NCI-H146 treated with DMSO at 0.1 percent for 48 hours (cell line): ENCODE measurements around the gene SFMBT2.

Experiments used
- DNase-seq: peaks from one replicate; lab custom pipeline; 2025; ENCODE audit not compliant: unreplicated experiment; lab: John Stamatoyannopoulos, UW

SFMBT2 gene

DNA sequence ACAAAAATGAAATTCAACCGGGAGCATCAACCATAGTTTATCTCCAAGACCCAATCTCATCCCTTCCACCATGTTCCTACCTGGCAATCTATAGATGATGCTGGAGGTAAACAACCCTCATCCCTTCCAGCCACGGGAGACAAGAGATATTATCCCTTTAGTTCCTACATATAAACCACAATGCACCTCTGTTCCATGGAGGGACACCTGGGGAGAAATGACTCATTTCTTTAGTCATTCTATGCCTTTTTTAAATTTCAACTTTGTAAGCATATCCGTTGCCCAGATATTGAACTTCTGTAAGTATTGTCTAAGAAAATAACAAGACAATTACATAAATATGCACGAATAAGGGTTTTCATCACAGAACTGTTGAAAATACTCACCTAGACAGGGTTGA lies 15.5 kb upstream of the SFMBT2 start:
- no peak for DNase-seq

DNA sequence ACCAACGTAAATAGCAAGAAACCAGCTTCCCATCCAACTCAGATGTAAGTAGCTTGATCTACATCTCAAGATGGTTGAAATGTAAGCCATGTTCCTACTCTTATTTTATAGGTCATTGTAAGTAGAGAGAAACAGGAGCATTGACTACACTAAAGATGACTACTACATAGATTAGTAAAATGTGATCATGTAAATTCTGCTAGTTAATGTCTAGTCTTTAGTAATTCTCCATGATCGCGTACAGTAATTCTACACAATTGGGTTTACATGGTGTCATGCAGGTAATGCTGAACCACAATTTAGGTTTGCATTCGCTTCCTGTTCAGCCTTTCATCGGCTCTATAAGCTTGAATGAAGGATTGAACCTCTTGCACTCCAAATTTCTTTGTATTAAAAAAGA lies 14.9 kb upstream of the SFMBT2 start:
- DNase-seq = no peak

GRCh38 chr10:7424919-7425318 lies 14.1 kb upstream of the SFMBT2 start:
- no peak for DNase-seq

DNA sequence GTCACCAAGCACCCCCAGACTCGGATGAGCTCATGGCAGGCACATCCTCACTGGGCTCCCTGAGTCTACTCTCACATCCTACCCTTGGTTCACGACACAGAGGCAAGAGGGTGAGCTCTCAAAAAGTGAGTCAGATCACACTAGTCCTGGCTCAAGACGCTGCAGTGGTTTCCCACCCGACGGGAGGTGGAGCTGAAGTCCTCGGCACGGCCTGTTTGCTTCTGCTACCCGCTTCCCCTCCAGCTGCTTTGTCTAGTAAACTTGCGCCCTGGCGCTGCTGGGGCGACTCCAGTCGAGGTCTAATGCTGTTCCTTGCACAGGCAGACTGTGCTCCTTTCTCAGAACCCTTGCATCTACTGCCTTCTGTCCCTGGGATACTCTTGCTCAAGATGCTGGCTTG lies 13.5 kb upstream of the SFMBT2 start:
- no peak for DNase-seq

- no peak for DNase-seq
Measured at GRCh38 chr10:7423521-7423920, 12.7 kb upstream of the SFMBT2 start.

DNA sequence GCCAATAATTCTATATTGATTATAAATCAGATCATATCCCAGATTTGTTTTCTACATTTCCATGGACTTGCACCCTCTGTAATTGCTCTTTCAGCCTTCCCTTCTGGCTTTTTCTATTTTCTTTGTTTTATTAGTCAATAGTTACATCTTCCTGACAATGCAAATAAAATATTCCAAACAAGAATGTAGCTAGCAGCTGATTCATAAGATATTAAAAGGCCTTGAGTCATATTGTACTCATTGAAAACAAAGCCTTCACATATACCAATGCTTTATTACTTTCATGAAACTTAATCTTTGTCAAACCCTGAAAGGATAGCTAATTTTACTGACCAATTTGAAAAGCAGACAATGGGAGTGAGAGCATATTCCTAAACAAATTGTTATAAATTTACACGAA lies 10.7 kb upstream of the SFMBT2 start:
- no peak for DNase-seq

DNA sequence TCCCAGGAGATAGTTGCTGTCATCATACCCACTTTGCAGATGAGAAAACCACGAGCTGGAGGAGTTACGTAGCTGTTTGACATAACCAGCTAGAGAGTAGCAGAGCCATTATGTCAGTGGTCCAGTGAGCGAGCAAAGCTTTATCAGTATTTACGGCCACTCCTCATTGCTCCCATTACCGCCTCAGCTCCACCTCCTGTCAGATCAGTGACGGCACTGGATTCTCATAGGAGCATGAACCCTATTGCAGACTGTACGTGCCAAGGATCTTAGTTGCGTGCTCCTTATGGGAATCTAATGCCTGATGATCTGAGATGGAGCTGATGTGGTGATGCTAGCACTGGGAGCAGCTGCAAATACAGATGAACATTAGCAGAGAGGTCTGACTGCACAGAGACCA lies 9.2 kb upstream of the SFMBT2 start:
- no peak for DNase-seq

DNA sequence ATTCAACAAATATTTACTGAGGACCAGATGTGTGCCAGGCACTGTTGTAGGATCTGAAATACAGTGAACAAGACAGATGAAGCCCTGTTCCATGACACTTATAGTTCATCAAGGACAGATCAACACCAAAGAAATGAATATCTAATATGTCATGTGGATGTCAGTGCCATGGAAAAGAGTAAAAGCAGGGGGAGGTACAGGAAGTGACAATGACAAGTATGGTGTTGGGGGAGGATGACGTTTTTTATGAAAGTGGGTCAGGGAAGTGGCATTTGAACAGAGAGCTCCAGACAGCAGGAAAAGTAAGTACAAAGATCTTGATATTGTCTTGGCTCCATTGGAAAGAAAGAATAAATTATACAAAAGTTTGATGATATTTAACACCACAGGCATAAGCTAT lies 7.0 kb upstream of the SFMBT2 start:
- DNase-seq = no peak

DNA sequence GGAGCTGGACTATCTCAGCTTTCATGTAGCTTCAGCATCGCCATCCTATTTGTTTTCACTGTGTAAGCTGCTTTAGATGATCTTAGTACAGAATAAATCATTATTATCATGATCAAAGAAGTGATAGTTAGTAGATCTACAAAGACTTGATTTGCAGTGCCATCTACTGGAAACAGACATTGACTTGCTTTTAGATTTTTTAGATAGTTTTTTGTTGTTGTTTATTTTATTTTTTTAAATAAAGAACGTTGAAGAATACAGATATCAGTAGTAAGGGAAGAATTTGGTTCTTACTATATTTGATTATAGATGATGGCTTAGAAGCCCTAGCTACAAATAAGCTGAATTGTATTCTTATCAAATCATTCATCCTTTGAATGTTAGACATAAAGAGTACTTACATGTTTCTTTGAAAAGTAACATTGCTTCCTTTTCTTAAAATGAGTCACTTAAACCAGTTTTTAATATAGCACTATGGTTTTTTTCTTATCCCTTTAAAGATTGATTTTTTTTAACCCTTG lies 6.3 kb upstream of the SFMBT2 start:
- DNase-seq = no peak

GRCh38 chr10:7414766-7415165 lies 3.9 kb upstream of the SFMBT2 start:
- DNase-seq = no peak

DNA sequence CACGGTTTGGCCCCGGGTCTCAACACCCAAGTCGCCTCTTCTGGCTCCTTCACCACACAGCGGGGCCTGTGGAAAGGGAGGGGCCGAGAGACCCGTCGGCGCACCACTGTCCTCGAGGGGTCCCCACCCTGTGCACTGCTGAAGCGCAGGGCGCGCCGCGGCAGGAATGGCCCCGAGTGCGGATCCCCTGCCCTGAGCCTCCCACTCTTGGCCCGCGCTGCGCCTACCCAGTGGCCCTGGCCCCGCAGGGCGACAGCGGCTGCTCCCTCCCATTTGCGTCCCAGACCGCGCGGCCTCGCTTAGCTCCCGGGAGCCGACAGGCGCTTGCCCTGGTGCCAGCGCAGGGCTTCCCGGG lies 2.1 kb upstream of the SFMBT2 start:
- no peak for DNase-seq

GRCh38 chr10:7412237-7412927 lies 1.5 kb upstream of the SFMBT2 start:
- DNase-seq = no peak

DNA sequence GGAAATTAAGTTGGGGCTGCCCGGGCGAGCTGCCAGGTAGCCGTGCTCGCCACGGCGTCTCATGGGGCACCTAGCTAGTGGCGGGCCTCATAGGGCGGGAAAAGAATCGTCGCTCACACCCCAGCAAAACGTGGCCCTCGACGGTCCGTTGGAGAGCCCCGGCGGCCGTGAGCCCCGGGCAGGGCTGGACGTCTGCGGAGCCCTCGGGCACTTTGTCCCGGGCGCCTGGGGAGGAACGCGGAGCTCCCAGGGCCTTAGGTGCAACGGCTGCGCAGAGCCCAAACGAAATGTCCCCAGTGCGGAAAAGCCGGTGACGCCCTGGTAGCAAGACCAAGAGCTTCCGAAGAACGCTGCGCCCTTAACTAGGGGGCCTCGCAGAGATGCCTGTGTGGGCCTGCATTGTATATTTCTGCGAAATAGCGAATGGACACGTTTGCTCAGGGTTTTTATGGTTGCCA lies 866 bp upstream of the SFMBT2 start:
- DNase-seq = no peak

DNA sequence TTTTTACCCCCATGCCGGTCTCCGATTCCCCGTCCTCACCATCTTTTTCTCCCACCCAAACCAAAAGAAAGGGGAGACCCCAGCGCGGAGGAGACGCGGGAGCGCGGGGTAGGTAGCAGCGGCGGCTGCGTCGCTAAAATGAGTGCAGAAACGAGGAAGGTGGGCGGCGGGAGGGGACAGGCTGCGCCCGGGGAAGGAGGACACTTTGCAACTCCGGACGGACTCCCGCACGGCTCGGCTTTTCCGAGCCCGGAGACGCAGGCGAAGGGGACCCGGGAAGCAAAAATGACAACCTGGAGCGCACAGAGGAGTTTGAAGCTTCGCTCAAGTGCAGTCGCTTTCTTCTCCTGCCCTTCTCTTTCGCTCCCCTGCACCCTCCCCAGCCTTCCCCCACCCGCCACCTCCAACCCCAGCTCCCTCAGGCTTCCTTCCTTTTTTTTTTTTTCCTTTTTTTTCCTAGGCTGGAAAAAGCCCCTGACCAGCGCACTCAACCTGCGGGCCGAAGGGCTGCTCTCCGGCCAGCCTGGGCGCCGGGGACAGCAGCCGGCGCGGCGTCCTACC lies 453 bp downstream of the SFMBT2 start:
- no peak for DNase-seq

DNA sequence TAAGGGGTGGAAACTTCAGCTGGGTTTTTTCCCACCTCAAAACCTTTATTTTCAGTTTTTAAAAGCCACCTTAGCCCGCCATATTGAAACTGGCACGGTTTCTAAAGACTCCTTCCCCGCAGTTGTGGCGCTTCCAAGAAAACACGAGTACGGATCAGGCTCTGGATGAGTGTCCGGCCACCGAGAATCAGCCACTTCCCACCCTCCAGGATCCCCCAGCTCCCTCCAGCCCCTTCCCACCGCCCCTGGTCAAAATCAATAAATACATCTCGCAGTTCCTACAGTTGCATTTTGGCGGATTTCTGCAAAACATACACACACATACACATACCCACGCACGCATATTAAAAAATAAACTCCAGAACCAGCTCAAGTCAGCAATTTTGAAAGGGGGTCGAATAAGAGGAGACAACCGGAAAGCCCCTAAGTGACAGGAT lies 1.1 kb downstream of the SFMBT2 start:
- no peak for DNase-seq

DNA sequence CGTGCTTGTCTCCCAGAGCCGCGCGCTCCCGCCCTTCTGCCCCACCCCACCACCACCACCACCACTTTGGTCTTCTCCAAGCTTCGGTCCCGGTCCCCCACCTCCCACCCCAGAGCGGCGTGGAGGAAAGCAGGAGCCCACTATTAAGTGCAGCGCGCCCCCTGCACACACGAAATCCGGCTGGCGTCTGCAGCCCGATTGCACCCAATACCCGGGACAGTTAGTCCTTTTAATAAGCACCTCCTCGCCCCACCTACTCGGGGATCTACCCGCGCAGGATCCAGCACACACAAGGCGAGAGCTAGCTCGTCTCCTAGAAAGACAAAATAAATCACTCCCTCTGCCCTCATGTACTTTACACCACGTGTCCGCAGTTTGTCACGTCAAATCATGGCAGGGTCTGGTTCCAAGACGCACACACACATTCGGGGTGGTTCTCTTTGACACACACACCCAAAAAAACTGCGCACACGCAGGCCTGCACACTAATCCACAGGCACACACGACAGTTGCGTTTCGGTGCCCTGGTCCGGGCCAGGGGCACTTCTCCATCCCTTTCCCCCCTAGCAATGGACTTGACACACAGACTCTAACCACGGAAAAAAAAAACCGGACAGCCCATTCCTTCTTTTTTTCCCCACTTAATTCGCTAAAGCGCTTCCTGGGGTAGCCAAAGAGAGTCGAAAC lies 1.6 kb downstream of the SFMBT2 start:
- no peak for DNase-seq

GRCh38 chr10:7408291-7409044 lies 2.4 kb downstream of the SFMBT2 start:
- DNase-seq = no peak

DNA sequence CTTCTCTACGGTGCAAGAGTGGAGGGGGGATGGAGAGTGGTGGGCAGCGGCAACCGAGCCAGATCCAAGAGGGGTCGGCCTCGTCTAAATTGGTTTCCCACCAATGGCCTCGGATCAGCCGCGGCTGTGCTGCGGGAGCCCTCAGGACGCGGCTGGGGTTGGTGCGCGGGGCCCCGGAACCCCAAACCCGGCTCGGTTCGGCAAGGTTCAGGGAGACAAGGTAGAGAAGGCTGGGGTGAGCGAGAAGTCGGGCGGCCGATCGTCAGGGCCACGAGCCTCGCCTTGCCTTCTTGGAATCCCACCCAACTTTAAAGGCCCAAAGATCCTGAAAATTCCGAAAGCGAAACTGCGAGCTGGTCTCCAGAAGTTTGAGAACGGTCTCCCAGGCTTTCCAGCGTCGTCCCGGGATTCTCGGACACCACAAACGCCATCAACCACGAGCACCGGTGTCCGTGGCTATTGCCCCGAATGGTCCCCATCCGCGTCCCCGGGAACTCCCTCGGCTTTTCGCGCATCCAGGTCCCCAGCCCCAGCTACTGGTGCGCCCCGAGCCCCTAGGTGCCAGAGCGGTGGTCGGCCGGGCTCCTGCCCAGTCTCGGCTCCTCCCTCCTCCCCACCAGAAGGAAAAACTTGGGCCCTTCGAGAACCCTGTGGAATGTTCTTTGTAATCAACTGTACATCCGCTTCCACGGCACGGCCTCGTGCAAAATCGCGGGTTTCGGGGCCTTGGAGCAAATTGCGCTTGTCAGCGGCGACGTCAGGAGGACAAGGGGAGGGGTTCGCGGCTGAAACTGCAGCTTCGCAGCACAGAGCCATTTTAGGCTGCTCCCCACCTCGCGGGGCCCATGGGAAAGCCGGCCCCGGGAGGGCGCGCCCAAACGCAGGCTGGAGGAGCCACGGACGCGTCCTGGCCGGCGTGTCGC lies 3.2 kb downstream of the SFMBT2 start:
- no peak for DNase-seq

- no peak for DNase-seq
Measured at GRCh38 chr10:7406712-7407333, 4.0 kb downstream of the SFMBT2 start.

- no peak for DNase-seq
Measured at GRCh38 chr10:7405637-7406036, 5.2 kb downstream of the SFMBT2 start.
